ENCODE data around the gene SLC25A26.
"Not testable (repeated sequence)": the region's sequence is repeated elsewhere in the genome, so short reads cannot be mapped to it uniquely, and the experiment has no call there.

Gene SLC25A26

GRCh38 chr3:66269411-66269810 is 48.6 kb downstream of the SLC25A26 start:
- no peak for DNase-seq (ENCODE audit: low spot score)

- DNase-seq (ENCODE audit: low spot score), result no peak
These were observed 49.5 kb downstream of the SLC25A26 start for GRCh38 chr3:66270288-66270687.

GRCh38 chr3:66270701-66271100 is 49.9 kb downstream of the SLC25A26 start:
- no peak for DNase-seq (ENCODE audit: low spot score)

- no peak for DNase-seq (ENCODE audit: low spot score)
These were observed 50.4 kb downstream of the SLC25A26 start for GRCh38 chr3:66271231-66271630.

GRCh38 chr3:66272016-66272415 is 51.2 kb downstream of the SLC25A26 start:
- no peak for DNase-seq (ENCODE audit: low spot score)

GRCh38 chr3:66274837-66275236 is 54.0 kb downstream of the SLC25A26 start:
- DNase-seq (ENCODE audit: low spot score), result not testable (repeated sequence)

- peak; percentile 68 for DNase-seq (ENCODE audit: low spot score)
These were observed 56.0 kb downstream of the SLC25A26 start for GRCh38 chr3:66276705-66277274.

GRCh38 chr3:66279168-66279567 is 58.4 kb downstream of the SLC25A26 start:
- no peak for DNase-seq (ENCODE audit: low spot score)

- no peak for DNase-seq (ENCODE audit: low spot score)
These were observed 59.5 kb downstream of the SLC25A26 start for GRCh38 chr3:66280304-66280703.

- not testable (repeated sequence) for DNase-seq (ENCODE audit: low spot score)
These were observed 71.1 kb downstream of the SLC25A26 start for GRCh38 chr3:66291922-66292321.

GRCh38 chr3:66297260-66297873 is 76.6 kb downstream of the SLC25A26 start:
- no peak for DNase-seq (ENCODE audit: low spot score)

GRCh38 chr3:66297900-66298299 is 77.1 kb downstream of the SLC25A26 start:
- DNase-seq (ENCODE audit: low spot score), result no peak

GRCh38 chr3:66298591-66298990 is 77.8 kb downstream of the SLC25A26 start:
- no peak for DNase-seq (ENCODE audit: low spot score)

GRCh38 chr3:66299085-66299484 is 78.3 kb downstream of the SLC25A26 start:
- not testable (repeated sequence) for DNase-seq (ENCODE audit: low spot score)

GRCh38 chr3:66299891-66300290 is 79.1 kb downstream of the SLC25A26 start:
- no peak for DNase-seq (ENCODE audit: low spot score)

GRCh38 chr3:66302288-66302687 is 81.5 kb downstream of the SLC25A26 start:
- DNase-seq (ENCODE audit: low spot score), result no peak

GRCh38 chr3:66303491-66303901 is 82.7 kb downstream of the SLC25A26 start:
- DNase-seq (ENCODE audit: low spot score), result peak; percentile 80

- DNase-seq (ENCODE audit: low spot score), result no peak
These were observed 83.5 kb downstream of the SLC25A26 start for GRCh38 chr3:66304293-66304692.

- not testable (repeated sequence) for DNase-seq (ENCODE audit: low spot score)
These were observed 85.3 kb downstream of the SLC25A26 start for GRCh38 chr3:66306086-66306485.

- DNase-seq (ENCODE audit: low spot score), result not testable (repeated sequence)
These were observed 86.2 kb downstream of the SLC25A26 start for GRCh38 chr3:66306991-66307390.

GRCh38 chr3:66312039-66312438 is 91.2 kb downstream of the SLC25A26 start:
- no peak for DNase-seq (ENCODE audit: low spot score)

GRCh38 chr3:66314455-66314854 is 93.7 kb downstream of the SLC25A26 start:
- no peak for DNase-seq (ENCODE audit: low spot score)

GRCh38 chr3:66317750-66318376 is 97.1 kb downstream of the SLC25A26 start:
- no peak for DNase-seq (ENCODE audit: low spot score)

- no peak for DNase-seq (ENCODE audit: low spot score)
These were observed 99.6 kb downstream of the SLC25A26 start for GRCh38 chr3:66320390-66320789.

Measured in kidney tubule cell (primary cell).